ENCODE results near the gene OR7G1. TPM values are rescaled to one million over a fixed set of nuclear protein-coding genes. Genes with fewer than 3 reads are reported as not detected.

OR7G1 gene
- total RNA-seq, 4 donors from 2014 or later, result not detected

- Histone ChIP-seq H3K27me3 (no peaks in the 10 kb centered on the region), H3K36me3 (peaks cover 0 to 36% of the 10 kb centered on the region in 2 donors), H3K4me3 (no peak overlapping the region), H3K4me1 (peaks cover 0 to 14% (median 5%) of the 10 kb centered on the region in 3 donors), H3K27ac (no peak overlapping the region), H3K9me3 (peaks cover 0 to 16% (median 0%) of the 10 kb centered on the region in 3 donors)
- ATAC-seq, result no peak
- TF ChIP-seq EP300 (IDR thresholded peaks at IDR 0.05), result no peak
- no peak for TF ChIP-seq CTCF (IDR thresholded peaks at IDR 0.05)
- TF ChIP-seq POLR2A (IDR thresholded peaks at IDR 0.05), result no peak
- TF ChIP-seq POLR2AphosphoS5 (IDR thresholded peaks at IDR 0.05), result no peak
- WGBS, 2 donors (ENCODE audit: low coverage in 1 of 2), result 88 to 100% methylated on average over 1 of the region's 1 CpG
Observed at GRCh38 chr19:9146882-9147281, 31.3 kb upstream of the OR7G1 start.

DNA sequence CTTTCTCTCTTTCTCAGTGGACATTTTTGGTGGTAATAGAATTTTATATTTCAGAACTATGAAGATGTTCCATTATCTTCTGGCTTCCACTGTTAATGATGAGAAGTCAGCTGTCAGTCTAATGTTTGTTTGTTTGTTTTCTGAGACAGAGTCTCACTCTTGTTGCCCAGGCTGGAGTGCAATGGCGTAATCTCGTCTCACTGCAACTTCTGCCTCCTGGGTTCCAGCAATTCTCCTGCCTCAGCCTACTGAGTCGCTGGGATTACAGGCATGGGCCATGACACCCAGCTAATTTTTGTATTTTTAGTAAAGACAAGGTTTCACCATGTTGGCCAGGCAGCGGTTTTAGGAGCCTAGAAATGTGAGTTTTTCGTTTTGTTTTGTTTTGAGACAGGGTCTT is 29.4 kb upstream of the OR7G1 start:
- Histone ChIP-seq H3K27me3 (no peaks in the 10 kb centered on the region), H3K27ac (no peak overlapping the region)

GRCh38 chr19:9140159-9140874 is 24.8 kb upstream of the OR7G1 start, which contains the start of gene ZNF317:
TSS of gene ZNF317 (plus strand) at chr19:9140397. CDS start at chr19:9156017, 15,620 bp downstream.
- ATAC-seq, result peak; percentile 96
- Histone ChIP-seq H3K4me1 (peaks cover 7 to 48% (median 11%) of the 10 kb centered on the region in 3 donors), H3K9me3 (peaks cover 0 to 7% (median 0%) of the 10 kb centered on the region in 3 donors), H3K27ac (peak within 1 kb of the TSS; percentile 64 to 92 (median 88)), H3K27me3 (peaks cover under 1% of the 10 kb centered on the region), H3K4me3 (peak within 1 kb of the TSS; percentile 71 to 75), H3K36me3 (peaks cover 0 to 10% of the 10 kb centered on the region in 2 donors)
- TF ChIP-seq CTCF (IDR thresholded peaks at IDR 0.05) (no peak), POLR2A (IDR thresholded peaks at IDR 0.05) (peak in 1 of 2 donors; percentile 28), EP300 (IDR thresholded peaks at IDR 0.05) (no peak), POLR2AphosphoS5 (IDR thresholded peaks at IDR 0.05) (peak; percentile 64)
- 0 to 1% methylated on average over 19 to 30 of the region's 43 CpGs for WGBS, 2 donors (ENCODE audit: low coverage in 1 of 2)

More for the DNA sequence above, 29.4 kb upstream of the OR7G1 start:
- no peak for TF ChIP-seq POLR2AphosphoS5 (IDR thresholded peaks at IDR 0.05)
- no peak for TF ChIP-seq CTCF (IDR thresholded peaks at IDR 0.05)
- TF ChIP-seq EP300 (IDR thresholded peaks at IDR 0.05), result no peak
- TF ChIP-seq POLR2A (IDR thresholded peaks at IDR 0.05), result no peak
- 90 to 98% methylated on average over 3 to 5 of the region's 5 CpGs for WGBS, 2 donors (ENCODE audit: low coverage in 1 of 2)
- H3K4me3 ChIP-seq, result no peak overlapping the region
- H3K9me3 ChIP-seq, result peaks cover 0 to 16% (median 0%) of the 10 kb centered on the region in 3 donors
- peaks cover 7 to 29% (median 11%) of the 10 kb centered on the region in 3 donors for H3K4me1 ChIP-seq
- no peak for ATAC-seq
- H3K36me3 ChIP-seq, result peaks cover 0 to 39% of the 10 kb centered on the region in 2 donors

DNA sequence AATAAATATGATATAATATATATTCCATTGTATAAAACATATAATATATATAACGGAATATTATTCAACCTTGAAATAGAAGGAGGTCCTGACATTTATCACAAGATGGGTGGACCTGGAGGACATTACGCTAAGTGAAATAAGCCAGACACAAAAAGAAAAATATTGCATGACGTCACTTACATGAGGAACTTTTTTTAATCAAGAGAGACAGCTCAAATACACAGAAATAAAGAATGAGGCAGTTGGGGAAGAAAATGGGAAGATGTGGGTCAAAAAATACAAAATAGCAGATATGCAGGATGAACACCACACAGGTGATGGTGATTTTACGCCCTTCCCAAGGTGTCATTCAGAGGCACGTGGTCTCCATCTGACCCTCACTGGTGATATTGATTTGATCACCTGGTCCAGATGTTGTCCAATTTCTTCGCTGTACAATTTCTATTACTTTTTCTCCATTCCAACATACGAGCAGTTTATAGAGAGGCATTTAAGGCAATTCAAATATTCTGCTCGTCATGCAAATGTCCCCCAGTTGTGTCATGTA is 24.1 kb upstream of the OR7G1 start:
- peak; percentile 11 for ATAC-seq
- WGBS, 2 donors (ENCODE audit: low coverage in 1 of 2), result 25 to 28% methylated on average over 7 to 8 of the region's 8 CpGs
- Histone ChIP-seq H3K27ac (peak overlapping the region in 3 of 4 donors; percentile 87 to 92 (median 90)), H3K9me3 (peaks cover 0 to 1% (median 0%) of the 10 kb centered on the region in 3 donors), H3K36me3 (peaks cover 0 to 4% of the 10 kb centered on the region in 2 donors), H3K4me1 (peaks cover 7 to 48% (median 11%) of the 10 kb centered on the region in 3 donors), H3K4me3 (peak overlapping the region; percentile 71 to 75), H3K27me3 (peaks cover 7% of the 10 kb centered on the region)
- no peak for TF ChIP-seq POLR2A (IDR thresholded peaks at IDR 0.05)
- TF ChIP-seq EP300 (IDR thresholded peaks at IDR 0.05), result no peak
- no peak for TF ChIP-seq CTCF (IDR thresholded peaks at IDR 0.05)
- TF ChIP-seq POLR2AphosphoS5 (IDR thresholded peaks at IDR 0.05), result no peak
